Esophagus (tissue), 2 donors: Measurements from ENCODE around the gene TMEM138. TPM values are rescaled to one million over a fixed set of nuclear protein-coding genes. Genes with fewer than 3 reads are reported as not detected.

Experiments
- H3K27ac ChIP-seq, 2 donors: one replicate each; pipeline ENCODE4 v1.5.1; 2013; ENCODE audit warnings: low read depth in 2 of 2, mild to moderate bottlenecking in 2 of 2, inconsistent platforms in 1 of 2, low read length in 1 of 2, moderate library complexity in 1 of 2
- H3K27me3 ChIP-seq, 2 donors: one replicate each; pipeline ENCODE4 v1.6.1; 2013; ENCODE audit warnings: low read length in 2 of 2, control low read depth in 1 of 2, mild to moderate bottlenecking in 1 of 2; ENCODE audit not compliant: insufficient read depth in 2 of 2, control insufficient read depth in 1 of 2
- H3K36me3 ChIP-seq, 2 donors: one replicate each; pipeline ENCODE4 v1.6.1; 2013; ENCODE audit warnings: low read length in 1 of 2; ENCODE audit not compliant: control insufficient read depth in 2 of 2, insufficient read depth in 2 of 2
- H3K4me1 ChIP-seq, 2 donors: one replicate each; pipeline ENCODE4 v1.6.1; 2013; ENCODE audit warnings: low read length in 1 of 2; ENCODE audit not compliant: control insufficient read depth in 2 of 2, insufficient read depth in 2 of 2
- H3K4me3 ChIP-seq, 2 donors: one replicate each; pipeline ENCODE4 v1.5.1; 2013; ENCODE audit warnings: low read length in 2 of 2, mild to moderate bottlenecking in 2 of 2, low read depth in 1 of 2, moderate library complexity in 1 of 2
- H3K9me3 ChIP-seq, 2 donors: one replicate each; pipeline ENCODE4 v1.6.1; 2013; ENCODE audit warnings: mild to moderate bottlenecking in 2 of 2, low read depth in 1 of 2, low read length in 1 of 2, moderate library complexity in 1 of 2; ENCODE audit not compliant: control insufficient read depth in 2 of 2, insufficient read depth in 1 of 2
- WGBS, 2 donors: extraction: QIAGEN DNeasy Blood & Tissue Kit; methylation state at CpG; one replicate each; pipeline ENCODE4 v1.1.7; 2013; 5-methylcytosine and 5-hydroxymethylcytosine counted together
- polyA plus RNA-seq, 2 donors: library from polyadenylated mRNA; stranded (reverse); fragments of 200-250 nt; gene quantifications; one replicate each; pipeline ENCODE4 v1.2.3, GENCODE V29; 2013
- donor health status: healthy with polysubstance abuse.
- donor health status: Bipolar disorder and iron deficiency.

The TMEM138 gene
- polyA plus RNA-seq, 2 donors = 24.4 to 32.9 TPM

- peaks cover 24 to 33% of the 10 kb centered on the region in 2 donors for H3K36me3 ChIP-seq
- H3K4me3 ChIP-seq = no peak overlapping the region
- WGBS, 2 donors = 90 to 93% methylated on average over 2 of the region's 2 CpGs
- no peaks in the 10 kb centered on the region for H3K27me3 ChIP-seq
- H3K4me1 ChIP-seq = no peaks in the 10 kb centered on the region
- H3K27ac ChIP-seq = peak overlapping the region in 1 of 2 donors; percentile 30
- H3K9me3 ChIP-seq = no peaks in the 10 kb centered on the region
Measured at GRCh38 chr11:61401173-61401572, 39.0 kb downstream of the TMEM138 start.

DNA sequence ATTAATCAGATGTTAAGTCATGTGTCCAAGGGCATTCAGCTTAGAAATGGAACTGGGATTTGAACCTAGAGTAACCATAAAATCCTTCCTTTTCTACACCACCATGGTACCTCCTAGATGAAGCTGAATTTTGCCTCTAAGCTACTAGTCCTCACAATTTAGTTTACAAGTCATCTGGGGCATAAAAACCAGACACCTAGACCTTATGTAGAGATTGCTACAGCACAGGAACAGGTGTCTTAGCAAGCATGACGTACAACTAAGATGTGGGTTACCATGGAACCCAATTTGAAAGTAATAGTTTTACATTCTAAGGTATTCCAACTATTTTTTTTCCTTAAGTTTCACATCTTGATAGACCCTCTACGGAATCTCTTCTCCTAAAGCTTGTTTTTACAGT is 39.4 kb downstream of the TMEM138 start:
- 90 to 92% methylated on average over 2 of the region's 2 CpGs for WGBS, 2 donors
- Histone ChIP-seq H3K4me3 (no peak overlapping the region), H3K27me3 (no peaks in the 10 kb centered on the region), H3K9me3 (no peaks in the 10 kb centered on the region), H3K36me3 (peaks cover 24 to 31% of the 10 kb centered on the region in 2 donors), H3K4me1 (no peaks in the 10 kb centered on the region), H3K27ac (no peak overlapping the region)

DNA sequence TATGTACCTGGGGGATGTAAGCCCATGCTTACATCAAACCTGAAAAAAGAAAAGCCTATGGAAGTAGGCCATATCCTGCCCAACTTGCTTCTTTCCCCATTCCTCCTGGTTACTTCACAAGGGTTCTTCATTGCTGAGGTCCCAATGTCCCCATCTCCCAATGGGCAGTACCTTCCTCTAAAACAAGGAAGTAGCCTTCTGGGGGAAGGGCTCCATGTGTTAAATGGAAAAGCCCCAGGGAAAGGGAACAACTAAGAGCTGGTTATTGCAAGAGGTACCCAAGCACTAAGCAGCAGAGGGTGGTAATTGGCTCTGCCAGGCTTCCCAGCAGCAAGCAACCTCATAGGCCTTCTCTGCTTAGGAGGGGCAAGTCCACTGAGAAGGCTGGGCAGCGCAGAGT is 41.5 kb downstream of the TMEM138 start:
- no peaks in the 10 kb centered on the region for H3K9me3 ChIP-seq
- H3K4me3 ChIP-seq = no peak overlapping the region
- H3K27me3 ChIP-seq = no peaks in the 10 kb centered on the region
- 98 to 100% methylated on average over 1 of the region's 1 CpG for WGBS, 2 donors
- peaks cover 28 to 33% of the 10 kb centered on the region in 2 donors for H3K36me3 ChIP-seq
- H3K4me1 ChIP-seq = no peaks in the 10 kb centered on the region
- no peak overlapping the region for H3K27ac ChIP-seq

GRCh38 chr11:61404103-61404502 is 41.9 kb downstream of the TMEM138 start:
- Histone ChIP-seq H3K9me3 (no peaks in the 10 kb centered on the region), H3K4me1 (no peaks in the 10 kb centered on the region), H3K27me3 (no peaks in the 10 kb centered on the region), H3K4me3 (no peak overlapping the region), H3K36me3 (peaks cover 28 to 33% of the 10 kb centered on the region in 2 donors), H3K27ac (no peak overlapping the region)
- WGBS, 2 donors = 60 to 75% methylated on average over 5 of the region's 5 CpGs

GRCh38 chr11:61404641-61405040 is 42.5 kb downstream of the TMEM138 start:
- Histone ChIP-seq H3K27ac (no peak overlapping the region), H3K4me3 (no peak overlapping the region), H3K4me1 (no peaks in the 10 kb centered on the region), H3K9me3 (no peaks in the 10 kb centered on the region), H3K36me3 (peaks cover 28 to 34% of the 10 kb centered on the region in 2 donors), H3K27me3 (no peaks in the 10 kb centered on the region)
- 63 to 70% methylated on average over 4 of the region's 4 CpGs for WGBS, 2 donors

DNA sequence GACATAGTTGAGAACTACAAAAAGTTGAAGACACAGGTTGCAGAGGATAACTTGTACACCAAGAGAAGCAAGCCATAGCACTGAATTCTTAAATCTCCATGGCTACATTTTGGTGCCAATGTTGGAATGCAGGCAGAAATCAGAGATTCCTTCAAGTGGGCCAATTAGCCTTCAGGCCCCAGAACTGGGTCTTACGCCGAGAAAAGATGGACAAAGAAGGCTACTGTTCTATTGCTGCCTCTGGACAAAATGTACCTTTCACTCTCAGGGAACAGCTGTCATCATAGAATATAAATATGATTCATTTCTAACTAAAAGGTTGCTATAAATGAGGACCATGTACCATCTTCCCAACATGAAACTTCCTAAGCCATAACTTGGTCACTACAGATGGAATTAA is 43.9 kb downstream of the TMEM138 start:
- no peak overlapping the region for H3K27ac ChIP-seq
- 84 to 95% methylated on average over 2 of the region's 2 CpGs for WGBS, 2 donors
- no peaks in the 10 kb centered on the region for H3K4me1 ChIP-seq
- no peak overlapping the region for H3K4me3 ChIP-seq
- no peaks in the 10 kb centered on the region for H3K27me3 ChIP-seq
- H3K9me3 ChIP-seq = no peaks in the 10 kb centered on the region
- H3K36me3 ChIP-seq = peaks cover 35 to 42% of the 10 kb centered on the region in 2 donors

DNA sequence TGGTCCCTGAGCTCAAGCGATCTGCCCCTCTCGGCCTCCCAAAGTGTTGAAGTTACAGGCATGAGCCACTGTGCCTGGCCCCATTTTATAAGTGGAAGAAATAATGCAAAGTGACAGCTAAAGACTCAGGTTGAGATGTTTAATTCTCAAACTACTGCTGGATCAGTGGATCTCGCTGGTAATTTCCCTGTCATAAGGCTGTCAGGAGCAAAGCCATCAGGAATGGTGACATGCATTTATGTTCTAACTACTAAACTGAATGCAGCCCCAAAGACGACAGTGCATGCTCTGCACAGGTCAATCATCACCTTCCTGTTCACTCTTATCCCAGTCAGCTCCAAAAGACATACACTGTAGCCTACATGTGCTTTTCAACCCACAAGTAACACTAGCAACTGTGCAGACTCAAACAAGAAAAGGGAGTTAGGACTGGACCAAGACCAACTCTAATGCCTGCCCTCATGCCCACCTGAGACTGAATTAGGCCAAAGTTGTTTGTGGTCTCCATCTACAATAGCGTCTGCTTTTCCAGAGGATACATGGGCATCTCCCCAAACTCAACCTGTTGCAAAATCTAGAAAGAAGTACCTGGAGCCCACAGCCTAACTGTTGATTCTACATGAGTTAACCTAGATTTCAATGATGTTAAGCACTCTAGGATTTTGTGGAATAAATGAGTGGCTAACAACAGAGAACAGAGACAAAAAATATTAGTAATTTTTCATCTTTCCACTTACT is 45.0 kb downstream of the TMEM138 start:
- Histone ChIP-seq H3K27me3 (no peaks in the 10 kb centered on the region), H3K27ac (no peak overlapping the region), H3K9me3 (no peaks in the 10 kb centered on the region), H3K4me1 (no peaks in the 10 kb centered on the region), H3K4me3 (no peak overlapping the region), H3K36me3 (peaks cover 42 to 49% of the 10 kb centered on the region in 2 donors)
- 93 to 94% methylated on average over 5 of the region's 5 CpGs for WGBS, 2 donors

DNA sequence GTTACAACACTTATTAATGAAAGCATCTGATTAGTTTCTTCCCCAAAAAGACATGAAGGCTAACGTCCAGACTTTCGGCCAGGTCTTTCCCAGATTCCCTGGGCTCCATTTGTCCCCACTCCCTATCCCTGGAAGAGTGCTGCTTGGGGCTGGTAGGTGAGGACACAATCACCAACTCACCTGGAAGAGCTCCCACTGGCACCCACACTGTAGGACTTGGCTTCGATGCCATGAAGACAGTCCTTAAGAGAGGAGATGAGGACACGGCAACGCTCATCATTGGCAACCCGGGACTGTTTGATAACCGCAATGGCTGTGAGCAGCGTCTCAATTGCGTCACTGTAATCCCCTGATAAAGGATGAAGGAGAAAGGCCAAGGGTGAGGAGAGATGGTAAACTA is 49.4 kb downstream of the TMEM138 start:
- Histone ChIP-seq H3K9me3 (no peaks in the 10 kb centered on the region), H3K36me3 (peaks cover 39 to 44% of the 10 kb centered on the region in 2 donors), H3K4me3 (no peak overlapping the region), H3K4me1 (no peaks in the 10 kb centered on the region), H3K27me3 (no peaks in the 10 kb centered on the region), H3K27ac (no peak overlapping the region)
- WGBS, 2 donors = 78 to 88% methylated on average over 9 of the region's 9 CpGs

GRCh38 chr11:61413496-61413895 is 51.3 kb downstream of the TMEM138 start:
- H3K27ac ChIP-seq = no peak overlapping the region
- H3K4me1 ChIP-seq = no peaks in the 10 kb centered on the region
- peaks cover 31 to 43% of the 10 kb centered on the region in 2 donors for H3K36me3 ChIP-seq
- no peaks in the 10 kb centered on the region for H3K9me3 ChIP-seq
- H3K27me3 ChIP-seq = no peaks in the 10 kb centered on the region
- no peak overlapping the region for H3K4me3 ChIP-seq
- 83% methylated on average over 3 of the region's 3 CpGs for WGBS, 2 donors

DNA sequence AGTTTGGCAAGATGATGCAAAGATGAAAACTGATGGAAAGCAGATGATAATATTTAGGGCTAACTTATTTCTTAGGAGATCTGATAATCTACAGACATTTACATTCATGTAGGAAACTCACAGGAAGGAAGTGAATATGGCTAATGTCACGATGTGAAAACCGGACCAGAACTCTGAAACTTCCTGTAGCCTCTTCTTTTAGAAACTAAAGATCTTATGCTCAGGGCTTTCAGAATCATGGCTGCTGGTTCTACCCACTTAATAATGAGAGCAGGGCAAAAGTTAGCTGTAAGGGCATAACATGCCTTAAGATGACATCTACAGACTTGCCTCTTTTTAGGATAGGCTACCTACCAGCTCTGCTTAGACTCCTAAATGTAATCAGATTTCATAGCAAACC is 52.4 kb downstream of the TMEM138 start:
- no peak overlapping the region for H3K4me3 ChIP-seq
- no peak overlapping the region for H3K27ac ChIP-seq
- no peaks in the 10 kb centered on the region for H3K27me3 ChIP-seq
- H3K9me3 ChIP-seq = no peaks in the 10 kb centered on the region
- peaks cover 32 to 42% of the 10 kb centered on the region in 2 donors for H3K36me3 ChIP-seq
- 70% methylated on average over 2 of the region's 2 CpGs for WGBS, 2 donors
- no peaks in the 10 kb centered on the region for H3K4me1 ChIP-seq
